Glutamatergic neuron (in vitro differentiated cells): ENCODE results near the gene HIVEP3. TPM values are rescaled to one million over a fixed set of nuclear protein-coding genes. Genes with fewer than 3 reads are reported as not detected.

ENCODE experiments used
- DNase-seq: peaks from one replicate; pipeline ENCODE4 v3.0.0; 2022
- H3K27ac Mint-ChIP-seq: one replicate; pipeline ENCODE4 v1.8.0; 2020; ENCODE audit warnings: mild to moderate bottlenecking, mixed read lengths, inconsistent platforms; ENCODE audit not compliant: unreplicated experiment
- H3K27me3 Mint-ChIP-seq: one replicate; pipeline ENCODE4 v1.8.0; 2020; ENCODE audit warnings: mild to moderate bottlenecking, moderate library complexity, mixed read lengths, inconsistent platforms; ENCODE audit not compliant: unreplicated experiment
- H3K36me3 Mint-ChIP-seq: one replicate; pipeline ENCODE4 v1.8.0; 2020; ENCODE audit warnings: mild to moderate bottlenecking, mixed read lengths, inconsistent platforms; ENCODE audit not compliant: unreplicated experiment
- H3K4me1 Mint-ChIP-seq: one replicate; pipeline ENCODE4 v1.8.0; 2020; ENCODE audit warnings: mild to moderate bottlenecking, low read depth, mixed read lengths, inconsistent platforms; ENCODE audit not compliant: unreplicated experiment
- H3K4me3 Mint-ChIP-seq: one replicate; pipeline ENCODE4 v1.8.0; 2020; ENCODE audit warnings: mild to moderate bottlenecking, mixed read lengths, inconsistent platforms; ENCODE audit not compliant: unreplicated experiment
- H3K9me3 Mint-ChIP-seq: one replicate; pipeline ENCODE4 v1.8.0; 2020; ENCODE audit warnings: mild to moderate bottlenecking, moderate library complexity, mixed read lengths, inconsistent platforms; ENCODE audit not compliant: unreplicated experiment
- CTCF ChIP-seq: fragments of 200-600 bp; sonication (generic); IDR thresholded peaks from one replicate; pipeline ENCODE4 v1.5.0; 2021; ENCODE audit not compliant: partially characterized antibody, unreplicated experiment
- total RNA-seq: library from RNA; stranded (reverse); fragmentation: NEBNext Ultra II Directional; extraction: Animal tissue kit (Norgen Biotek cat#: 25700); gene quantifications from one replicate; pipeline ENCODE4 v1.2.1, GENCODE V29; 2021; ENCODE audit not compliant: unreplicated experiment

The HIVEP3 gene
- total RNA-seq, 1 donor from 2014 or later: 15.1 TPM

GRCh38 chr1:41582851-41583657, 335.7 kb downstream of the HIVEP3 start:
- TF ChIP-seq CTCF: no peak
- no peak for DNase-seq

GRCh38 chr1:41582351-41582750, 336.4 kb downstream of the HIVEP3 start:
- peaks cover 22% of the 10 kb centered on the region for H3K36me3 Mint-ChIP-seq
- no peak overlapping the region for H3K27ac Mint-ChIP-seq
- DNase-seq: no peak
- peaks cover 15% of the 10 kb centered on the region for H3K4me1 Mint-ChIP-seq
- no peak overlapping the region for H3K4me3 Mint-ChIP-seq
- peaks cover 8% of the 10 kb centered on the region for H3K9me3 Mint-ChIP-seq
- no peak for TF ChIP-seq CTCF
- peaks cover 9% of the 10 kb centered on the region for H3K27me3 Mint-ChIP-seq

More at GRCh38 chr1:41582851-41583657, 335.7 kb downstream of the HIVEP3 start:
- H3K27me3 Mint-ChIP-seq: peaks cover 9% of the 10 kb centered on the region
- no peak overlapping the region for H3K4me3 Mint-ChIP-seq
- peaks cover 15% of the 10 kb centered on the region for H3K4me1 Mint-ChIP-seq
- H3K36me3 Mint-ChIP-seq: peaks cover 22% of the 10 kb centered on the region
- no peak overlapping the region for H3K27ac Mint-ChIP-seq
- H3K9me3 Mint-ChIP-seq: peaks cover 6% of the 10 kb centered on the region

GRCh38 chr1:41582004-41582325, 336.8 kb downstream of the HIVEP3 start:
- Mint-ChIP-seq H3K27ac (no peak overlapping the region), H3K9me3 (peaks cover 8% of the 10 kb centered on the region), H3K4me1 (peaks cover 15% of the 10 kb centered on the region), H3K36me3 (peaks cover 19% of the 10 kb centered on the region), H3K27me3 (peaks cover 9% of the 10 kb centered on the region), H3K4me3 (no peak overlapping the region)
- no peak for TF ChIP-seq CTCF
- DNase-seq: no peak

- TF ChIP-seq CTCF: no peak
- H3K27ac Mint-ChIP-seq: no peak overlapping the region
Measured at GRCh38 chr1:41581216-41582003, 337.3 kb downstream of the HIVEP3 start.

More at GRCh38 chr1:41581216-41582003, 337.3 kb downstream of the HIVEP3 start:
- no peak overlapping the region for H3K4me3 Mint-ChIP-seq
- peaks cover 9% of the 10 kb centered on the region for H3K9me3 Mint-ChIP-seq
- H3K27me3 Mint-ChIP-seq: peaks cover 9% of the 10 kb centered on the region
- peaks cover 14% of the 10 kb centered on the region for H3K36me3 Mint-ChIP-seq
- no peak for DNase-seq
- peaks cover 15% of the 10 kb centered on the region for H3K4me1 Mint-ChIP-seq
